T-helper 1 cell treated with Interleukin-12 subunit alpha and Interleukin-12 subunit beta and Interleukin-4 antibody, amounts not matched to agents 30 ng/mL and 1 ng/mL, for 36 hours (primary cell): Measurements from ENCODE around the gene BRD3. TPM values are rescaled to one million over a fixed set of nuclear protein-coding genes. Genes with fewer than 3 reads are reported as not detected.
"Not testable (repeated sequence)": the region's sequence is repeated elsewhere in the genome, so short reads cannot be mapped to it uniquely, and the experiment has no call there.

Experiments used
- intact Hi-C: fragments of 100-400 bp; cut with micrococcal nuclease; formaldehyde crosslinking; loops from one replicate; pipeline ENCODE4 v1.15.1; 2024
- total RNA-seq: library from RNA; stranded (reverse); gene quantifications from 2 replicates; pipeline ENCODE4 v1.2.3, GENCODE V29; 2022

The BRD3 gene
- total RNA-seq, 1 donor from 2014 or later: 26.3 TPM

DNA sequence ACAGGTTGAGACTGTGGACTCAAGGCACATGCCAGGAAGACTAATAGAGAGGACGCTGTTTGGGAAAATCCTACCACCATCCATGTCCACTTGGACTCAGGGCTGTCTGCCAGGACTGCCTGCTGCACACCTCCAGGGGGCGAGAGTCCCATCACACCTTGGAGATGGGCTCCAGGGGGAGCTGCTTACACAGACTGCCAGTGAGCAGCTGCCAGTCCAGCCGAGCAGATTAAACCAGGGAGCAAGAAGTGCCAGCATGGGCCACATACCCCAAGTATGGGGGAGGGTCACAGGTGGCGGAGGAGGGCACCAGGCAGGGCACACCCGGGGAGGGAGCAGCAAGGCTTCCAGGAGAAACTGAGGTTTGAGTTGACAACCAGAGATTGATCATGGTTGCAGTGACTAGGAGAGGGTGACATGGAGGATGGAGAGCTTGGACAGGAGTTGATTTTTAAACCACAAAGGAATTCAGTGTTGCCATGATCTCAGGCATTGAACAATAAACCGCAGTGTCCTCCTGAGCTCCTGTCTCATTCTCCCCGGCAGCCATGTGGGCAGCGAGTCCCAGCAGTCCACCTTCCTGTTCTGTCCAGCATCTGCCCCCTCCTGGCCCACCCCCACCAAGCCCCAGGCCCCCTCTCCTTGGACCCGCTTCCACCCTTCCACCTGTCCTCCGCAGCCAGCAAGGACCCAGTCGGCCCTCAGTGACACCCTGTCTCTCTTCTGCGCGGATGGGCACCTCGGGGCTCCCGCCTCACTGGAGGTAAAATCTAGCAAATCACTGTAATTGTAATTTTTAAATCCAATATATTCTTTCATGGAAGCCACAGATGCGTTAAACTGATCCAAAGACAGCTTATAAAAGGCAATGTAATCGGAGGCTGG is 72.6 kb downstream of the BRD3 start:
- intact Hi-C loops: no loop called here

DNA sequence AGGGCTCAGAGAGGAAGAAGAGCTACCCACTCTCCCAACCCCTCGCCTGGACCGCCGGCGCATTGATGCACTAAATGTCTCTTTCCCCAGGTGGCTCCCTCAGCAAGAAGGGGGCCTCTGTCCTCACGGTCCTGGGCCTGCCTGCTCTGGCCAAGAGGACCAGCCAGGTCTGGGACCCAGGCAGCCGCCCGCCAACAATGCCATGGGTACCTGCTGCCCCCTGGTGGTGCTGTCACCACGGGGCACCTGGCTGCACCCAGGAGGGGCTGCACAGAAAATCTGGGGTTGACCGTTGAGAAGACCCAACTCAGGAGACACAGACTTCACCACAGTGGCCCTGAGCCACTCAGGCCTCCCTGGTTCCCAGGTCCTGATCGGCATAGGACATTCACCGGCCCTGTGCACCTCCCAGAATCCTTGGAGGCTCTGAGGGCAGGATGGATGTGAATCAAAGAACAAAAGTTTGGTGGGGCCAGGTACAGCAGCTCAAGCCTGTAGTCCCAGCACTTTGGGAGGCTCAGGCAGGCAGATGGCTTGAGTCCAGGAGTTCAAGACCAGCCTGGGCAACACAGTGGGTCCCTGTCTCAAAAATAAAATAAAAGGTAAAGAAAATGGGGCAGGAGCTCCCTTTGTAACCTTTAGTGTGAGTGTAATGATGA is 73.3 kb downstream of the BRD3 start:
- intact Hi-C loops: loop anchor here (1.0 to 5.0 kb wide), 6 partner anchors 31 to 577 kb away; partner anchors contain the start of genes BRD3OS and REXO4

DNA sequence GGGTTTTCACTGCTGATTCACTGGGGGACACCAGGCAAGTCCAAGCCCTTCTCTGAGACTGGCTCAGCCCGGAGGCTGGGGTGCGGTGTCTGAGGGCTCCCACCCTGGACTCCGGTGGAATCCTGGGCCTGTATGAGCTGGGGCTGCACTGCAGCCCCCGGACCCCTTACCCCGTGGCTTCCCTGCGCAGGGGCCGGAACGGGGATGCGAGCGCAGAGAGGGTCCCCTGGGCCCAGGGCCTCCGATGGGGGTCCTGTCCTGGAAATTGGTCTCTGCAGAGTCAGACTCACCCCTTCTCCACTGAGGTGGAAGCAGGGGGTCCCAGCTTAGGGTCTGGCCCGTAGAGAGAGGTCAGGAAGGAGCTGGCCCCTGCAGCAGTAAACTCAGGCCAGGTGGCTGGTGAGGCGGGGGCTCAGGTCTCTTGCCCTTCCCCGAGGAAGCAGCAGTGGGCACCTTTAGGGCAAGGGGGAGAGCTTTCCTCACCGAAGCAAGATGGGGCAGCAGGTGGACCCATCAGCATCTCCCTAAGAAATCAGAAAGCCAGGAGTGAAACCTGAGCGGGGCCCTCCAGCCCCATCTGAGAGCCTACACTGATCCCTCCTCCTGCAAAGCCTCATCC is 74.1 kb downstream of the BRD3 start:
- intact Hi-C loops: loop anchor here (1.0 to 5.0 kb wide), 6 partner anchors 32 to 576 kb away; partner anchors contain the start of genes BRD3OS and REXO4

DNA sequence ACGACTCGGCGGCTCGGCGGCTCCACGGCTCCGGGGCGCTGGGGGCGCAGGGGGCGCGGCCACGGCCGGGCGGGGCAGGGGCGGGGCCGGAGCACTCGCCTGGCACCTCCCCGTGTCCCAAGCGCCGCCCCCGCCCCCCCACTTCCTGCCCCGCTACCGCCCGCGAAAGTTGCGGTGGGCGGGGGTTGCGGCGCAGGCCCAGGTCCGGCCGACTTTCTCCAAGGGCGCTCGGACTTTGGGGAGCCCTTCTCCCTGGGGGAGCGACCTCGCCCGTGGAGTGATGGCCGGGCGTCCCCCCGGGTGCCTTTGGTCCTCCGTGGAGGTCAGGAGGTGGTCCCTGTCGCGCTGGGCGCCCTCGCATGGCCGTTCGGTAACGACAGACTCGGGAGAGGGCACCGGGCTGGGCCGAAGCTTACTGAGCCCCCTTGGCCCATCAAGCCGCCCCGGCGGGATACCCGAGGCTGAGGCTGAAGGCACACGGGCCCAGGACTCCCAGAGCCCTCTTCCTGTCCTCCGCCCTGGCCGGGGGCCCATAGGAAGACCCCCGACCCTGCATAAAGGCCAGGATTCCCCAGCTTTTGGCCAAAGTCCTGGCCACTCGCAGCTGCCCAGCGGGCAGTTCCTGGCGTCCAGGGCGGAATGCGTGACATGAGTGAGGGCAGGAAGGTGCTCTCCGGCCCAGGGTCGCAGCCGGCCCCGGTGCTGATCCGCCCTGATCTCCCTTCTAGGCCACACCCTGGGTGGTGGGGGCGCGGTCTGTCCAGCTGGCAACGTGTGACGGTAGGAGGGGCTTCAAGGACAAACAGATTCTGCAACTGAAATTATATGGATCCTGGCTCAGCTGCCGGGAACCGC is 74.8 kb downstream of the BRD3 start:
- intact Hi-C loops: loop anchor here (1.0 to 5.0 kb wide), 4 partner anchors 75 to 576 kb away; partner anchors contain the start of genes BRD3, REXO4 and RNU6ATAC

DNA sequence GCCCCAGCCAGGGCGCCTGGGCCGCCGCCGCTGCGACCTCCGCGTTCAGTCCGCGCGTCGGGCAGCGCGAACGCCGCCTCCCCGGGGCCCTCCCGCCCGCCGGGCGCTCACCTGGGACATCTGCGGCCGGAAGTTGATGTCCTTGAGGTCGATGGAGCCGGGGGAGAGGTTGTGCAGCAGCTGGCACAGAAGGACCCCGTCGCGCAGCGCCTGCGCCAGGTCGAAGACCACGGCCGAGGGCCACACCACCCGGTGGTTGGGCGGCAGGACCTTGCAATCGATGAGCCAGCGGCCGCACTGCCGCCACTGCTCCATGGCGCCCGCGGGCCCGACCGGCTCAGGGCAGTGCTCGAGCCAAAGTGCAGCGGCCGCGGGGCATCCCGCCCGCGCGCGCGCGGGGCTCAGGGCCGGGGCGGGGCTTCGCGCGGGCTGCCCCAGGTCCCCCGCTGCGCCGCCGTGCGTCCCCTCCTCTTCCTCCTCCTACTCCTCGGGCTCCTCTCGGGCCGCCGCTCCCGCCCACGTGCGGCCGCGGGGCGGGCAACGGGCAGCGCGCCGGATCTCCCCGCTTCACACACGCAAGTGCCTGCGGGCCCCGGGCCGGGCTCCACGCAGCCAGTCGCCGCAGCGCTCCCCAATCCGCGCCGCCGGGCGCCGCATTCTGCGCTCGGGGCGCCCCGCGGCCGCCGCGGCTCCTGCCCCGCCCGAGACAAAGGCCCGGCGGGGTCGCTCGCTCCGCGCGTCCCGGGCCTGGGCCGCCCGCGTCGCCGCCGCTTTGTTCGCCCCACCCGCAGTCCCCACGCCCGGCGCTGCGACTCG is 75.7 kb downstream of the BRD3 start, which contains the start of gene VAV2:
Gene VAV2 (minus strand): TSS at position 361 of the 816 bp plus-strand sequence. CDS start 46 bp downstream, at position 315.
- intact Hi-C loops: loop anchor here (1.0 to 5.0 kb wide), 4 partner anchors 76 to 575 kb away; partner anchors contain the start of genes BRD3, REXO4 and RNU6ATAC

DNA sequence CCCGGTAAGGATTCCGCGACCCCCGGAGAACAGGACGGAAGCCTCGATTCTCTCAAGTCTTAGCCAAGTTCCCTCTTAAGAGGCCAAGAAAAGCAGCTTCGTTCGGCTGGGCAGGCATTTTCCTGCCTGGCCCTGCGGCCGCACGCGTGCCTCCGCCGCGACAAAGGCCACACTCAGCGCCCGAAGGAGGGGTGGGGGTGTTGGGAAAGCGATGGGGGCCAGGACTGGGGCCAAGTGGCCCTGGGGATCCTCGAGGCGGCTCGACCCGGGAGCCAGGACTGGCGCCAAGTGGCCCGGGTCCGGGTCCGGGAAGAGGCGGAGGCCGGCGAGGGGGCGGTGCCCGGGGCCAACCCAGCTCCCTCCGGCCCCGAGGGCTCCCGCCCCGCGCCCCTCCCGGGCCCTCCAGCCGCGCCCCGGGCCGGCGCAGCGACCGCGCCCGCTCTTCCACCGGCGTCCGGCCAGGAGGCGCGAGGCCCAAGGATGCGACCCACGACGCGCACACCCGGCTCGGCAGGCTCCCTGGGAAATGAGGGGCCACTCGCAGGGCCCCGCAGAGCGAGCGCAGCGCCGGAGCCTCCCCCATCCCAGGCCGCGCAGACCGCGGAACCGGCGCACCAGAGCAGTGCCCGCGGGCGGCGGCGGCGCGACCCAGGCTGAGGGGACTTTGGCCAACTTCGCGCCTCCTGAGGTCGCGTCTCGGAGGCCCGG is 76.5 kb downstream of the BRD3 start:
- intact Hi-C loops: loop anchor here (5.0 kb wide), 1 partner anchor 574 kb away; the partner anchor contains the start of gene REXO4

DNA sequence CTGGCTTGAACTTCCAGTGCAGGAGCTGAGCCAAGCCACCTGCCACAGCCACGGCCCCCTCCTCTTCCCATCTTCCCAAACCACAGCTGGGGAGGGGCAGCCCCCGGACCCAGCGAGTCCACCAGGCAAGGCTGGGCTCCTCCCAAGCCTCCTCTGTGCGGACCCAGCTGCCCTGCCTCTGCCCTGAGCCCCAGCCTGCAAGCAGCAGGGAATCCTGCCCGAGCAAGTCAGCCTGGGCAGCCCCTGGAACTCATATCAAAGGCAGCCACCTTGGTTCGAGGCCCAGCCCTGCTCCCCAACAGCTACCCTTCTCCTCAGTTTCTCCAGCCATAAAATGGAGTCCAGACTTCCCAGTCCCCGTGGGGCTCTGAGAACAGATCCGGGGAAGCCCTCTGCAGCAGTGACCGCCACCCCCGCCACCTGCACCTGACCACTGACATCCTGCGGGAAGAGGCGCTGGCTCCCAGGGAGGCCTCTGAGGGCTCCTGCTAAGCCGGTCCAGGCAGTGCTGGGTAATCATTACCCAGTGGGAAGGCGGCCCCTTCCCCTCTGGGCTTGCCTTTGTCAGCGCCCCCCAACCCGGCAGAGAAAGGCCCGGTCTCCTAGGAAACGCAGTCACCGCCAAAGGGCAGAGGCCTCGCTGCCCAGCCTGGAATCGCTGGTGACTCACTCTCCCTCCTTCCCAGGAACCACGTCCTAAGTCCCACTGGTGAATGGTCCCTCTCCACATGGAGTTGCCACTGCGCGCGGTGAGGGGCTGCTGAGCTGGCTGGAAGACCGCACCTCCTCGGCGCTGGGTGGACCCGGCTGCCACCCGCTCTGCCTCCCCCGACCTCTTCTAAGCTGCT is 77.2 kb downstream of the BRD3 start:
- intact Hi-C loops: loop anchor here (5.0 kb wide), 1 partner anchor 573 kb away; the partner anchor contains the start of gene REXO4

DNA sequence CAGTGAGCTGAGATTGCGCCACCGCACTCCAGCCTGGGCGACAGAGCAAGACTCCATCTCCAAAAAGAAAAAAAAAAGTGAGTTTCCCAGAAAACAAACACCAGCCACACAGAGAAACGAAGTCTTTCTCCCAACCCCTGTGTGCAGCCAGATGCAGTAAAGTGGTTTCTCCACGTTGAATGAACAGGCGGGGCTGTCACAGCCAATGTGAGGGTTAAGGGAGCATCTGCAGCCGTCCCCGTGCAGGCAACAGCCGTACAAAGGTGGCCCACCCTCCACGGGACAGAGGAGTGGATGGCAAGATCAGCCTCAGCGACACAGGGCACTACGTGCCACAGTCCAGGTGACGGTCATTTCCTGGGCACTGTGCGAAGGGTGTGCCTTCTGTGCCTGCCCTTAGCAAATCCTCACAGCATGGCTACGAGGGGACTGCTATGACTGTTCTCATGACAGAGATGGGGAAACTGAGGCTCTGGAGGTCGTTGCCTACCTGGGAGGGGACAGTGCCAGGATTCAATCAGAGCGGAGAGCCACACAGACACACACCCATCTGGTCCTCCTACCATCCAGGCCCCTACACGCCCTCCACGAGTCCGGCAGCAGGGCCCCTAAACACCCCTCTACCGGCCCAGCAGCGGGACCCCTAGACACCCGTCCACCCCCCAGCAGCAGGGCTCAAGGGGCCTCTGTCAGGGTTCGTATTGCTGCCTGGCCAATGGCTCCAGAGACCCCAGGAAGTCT is 78.0 kb downstream of the BRD3 start:
- intact Hi-C loops: loop anchor here (5.0 kb wide), 1 partner anchor 572 kb away; the partner anchor contains the start of gene REXO4

DNA sequence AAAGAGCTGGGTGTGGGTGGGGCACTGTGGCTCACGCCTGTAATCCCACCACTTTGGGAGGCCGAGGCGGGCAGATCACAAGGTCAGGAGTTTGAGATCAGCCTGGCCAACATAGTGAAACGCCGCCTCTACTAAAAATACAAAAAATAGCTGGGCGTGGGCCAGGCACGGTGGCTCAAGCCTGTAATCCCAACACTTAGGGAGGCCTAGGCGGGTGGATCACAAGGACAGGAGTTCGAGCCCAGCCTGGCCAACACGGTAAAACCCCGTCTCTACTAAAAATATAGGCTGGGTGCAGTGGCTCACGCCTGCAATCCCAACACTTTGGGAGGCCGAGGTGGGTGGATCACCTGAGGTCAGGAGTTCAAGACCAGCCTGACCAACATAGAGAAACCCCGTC is 79.1 kb downstream of the BRD3 start:
- intact Hi-C loops: not testable (repeated sequence)

DNA sequence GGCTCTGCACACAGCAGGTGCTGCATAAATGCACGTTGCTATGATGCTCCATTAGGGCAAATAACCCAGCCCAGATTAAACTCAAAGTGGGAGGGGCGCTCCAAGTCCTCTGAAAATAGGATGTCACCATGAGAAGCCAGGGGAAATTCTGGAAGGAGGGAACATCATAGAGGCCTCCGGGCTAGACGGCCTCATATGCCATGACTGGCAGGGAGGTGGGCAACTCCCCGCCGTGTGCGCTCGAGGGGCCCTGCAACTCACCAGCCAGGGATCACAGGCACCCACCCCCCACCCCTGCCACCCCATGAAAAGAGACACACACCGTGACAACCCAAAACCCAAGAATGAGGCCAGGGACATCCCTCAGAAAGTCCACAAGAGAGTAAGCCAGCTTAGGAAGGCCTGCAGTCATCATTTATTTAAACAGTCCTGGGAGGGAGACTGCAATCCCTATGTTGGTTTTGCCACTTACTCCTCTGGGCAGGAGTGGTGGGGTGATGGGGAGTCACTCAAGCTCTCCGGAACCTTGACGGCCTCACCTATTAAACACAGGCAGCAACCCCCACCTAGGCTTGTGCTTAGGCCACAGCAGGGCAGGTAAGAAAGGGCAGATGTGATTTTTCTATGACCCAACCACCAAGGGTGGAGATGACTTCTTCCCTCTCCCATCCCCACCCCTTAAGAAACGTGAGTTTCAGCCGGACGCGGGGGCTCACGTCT is 79.7 kb downstream of the BRD3 start:
- intact Hi-C loops: no loop called here

DNA sequence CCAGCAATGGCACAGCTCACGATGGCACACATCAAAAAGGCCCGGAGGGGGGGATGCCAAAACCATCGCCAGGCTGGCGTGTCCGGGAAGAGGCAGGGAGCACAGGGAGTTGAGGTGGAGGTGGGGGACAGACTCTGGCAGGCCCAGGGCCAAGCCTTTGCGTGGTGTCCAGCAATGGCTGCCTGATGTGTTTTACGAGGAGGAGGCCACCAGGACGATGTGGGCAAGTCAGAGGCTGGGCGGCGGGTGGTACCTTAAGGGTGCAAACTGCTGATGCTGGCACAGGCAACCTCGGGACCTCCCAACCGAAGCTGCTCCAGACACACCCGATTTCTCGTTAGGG is 80.4 kb downstream of the BRD3 start:
- intact Hi-C loops: no loop called here

DNA sequence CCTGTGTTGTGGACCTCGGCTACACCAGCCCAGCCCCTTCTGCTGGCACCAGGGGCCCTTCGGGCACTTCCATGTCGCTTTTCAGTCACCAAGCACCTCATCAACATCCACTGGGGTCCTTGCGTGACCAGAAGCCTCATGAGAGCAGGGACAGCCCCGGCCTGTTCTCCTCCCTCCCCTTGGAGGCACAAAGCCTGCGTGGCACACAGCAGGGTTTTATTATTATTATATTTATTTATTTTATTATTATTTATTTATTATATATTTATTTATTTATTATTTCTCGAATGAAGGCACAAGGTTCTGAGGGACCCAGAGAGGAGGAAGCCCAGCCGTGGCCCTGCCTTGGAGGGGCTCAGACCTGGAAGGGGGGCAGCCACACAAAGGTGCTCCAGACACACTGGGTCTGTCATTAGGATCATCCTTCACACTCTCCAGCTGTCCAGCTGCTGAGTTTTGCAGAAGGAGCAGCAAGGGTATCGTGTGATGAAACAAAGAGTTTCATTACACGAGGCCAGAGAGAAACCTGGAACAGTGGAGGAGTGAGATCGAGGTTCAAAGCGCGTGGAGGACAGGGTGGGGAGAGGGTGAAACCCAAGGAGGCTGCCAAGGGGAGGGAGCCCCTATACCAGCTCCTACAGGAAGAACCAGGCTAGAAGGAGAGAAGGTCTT is 80.9 kb downstream of the BRD3 start:
- intact Hi-C loops: no loop called here

DNA sequence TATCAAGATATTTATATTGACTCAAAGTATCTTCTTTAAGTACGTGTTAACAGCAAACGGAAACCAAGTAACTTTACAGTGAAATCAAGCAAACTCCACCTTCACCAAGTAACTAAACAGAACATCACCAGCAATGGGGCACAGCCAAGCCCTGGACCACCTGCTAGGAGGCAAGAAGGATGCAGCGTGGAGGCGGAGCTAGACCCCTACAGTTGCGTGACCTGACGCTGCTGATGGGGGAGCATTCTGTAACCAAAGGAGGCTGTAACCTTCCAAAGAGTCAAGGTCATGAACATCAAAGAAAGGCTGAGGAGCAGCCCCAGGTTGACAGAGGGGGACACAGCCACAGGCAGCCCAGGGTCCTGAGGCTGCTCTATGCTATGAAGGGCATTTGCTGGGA is 81.8 kb downstream of the BRD3 start:
- intact Hi-C loops: no loop called here

DNA sequence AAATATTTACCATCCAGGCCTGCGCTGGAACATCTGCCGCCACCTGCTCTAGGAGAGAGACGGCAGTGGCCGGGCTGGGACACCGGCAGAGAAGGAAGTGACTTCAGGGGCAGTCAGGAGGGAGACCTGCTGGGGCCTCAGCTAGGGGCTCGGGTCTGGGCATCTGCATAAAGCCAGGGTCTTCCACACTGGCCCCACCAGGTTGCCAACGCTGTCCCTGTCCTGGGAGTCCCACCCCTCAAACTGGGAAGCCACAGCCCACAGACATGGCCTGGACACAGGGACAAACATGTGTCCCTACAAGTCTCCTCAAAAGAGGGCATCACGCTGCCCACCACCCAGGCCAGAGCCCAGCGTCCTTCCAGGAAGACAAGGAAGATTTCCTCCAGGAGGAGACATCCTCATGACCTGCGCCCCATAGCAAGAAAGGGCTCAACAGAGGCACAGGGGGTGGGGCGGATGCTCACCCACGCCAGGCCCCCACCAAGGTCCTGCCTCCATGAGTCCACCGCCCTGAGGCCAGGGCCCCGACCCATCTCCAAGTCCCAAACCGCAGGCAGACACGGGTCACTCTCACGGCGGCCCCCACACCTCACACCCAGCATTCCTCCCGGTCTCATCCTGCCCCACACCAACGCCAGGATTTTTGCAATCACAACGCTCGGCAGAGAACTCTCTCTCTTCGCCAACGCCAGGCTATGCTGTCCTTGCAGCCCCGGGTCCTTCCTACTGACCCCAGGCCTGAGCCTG is 84.7 kb downstream of the BRD3 start:
- intact Hi-C loops: no loop called here

DNA sequence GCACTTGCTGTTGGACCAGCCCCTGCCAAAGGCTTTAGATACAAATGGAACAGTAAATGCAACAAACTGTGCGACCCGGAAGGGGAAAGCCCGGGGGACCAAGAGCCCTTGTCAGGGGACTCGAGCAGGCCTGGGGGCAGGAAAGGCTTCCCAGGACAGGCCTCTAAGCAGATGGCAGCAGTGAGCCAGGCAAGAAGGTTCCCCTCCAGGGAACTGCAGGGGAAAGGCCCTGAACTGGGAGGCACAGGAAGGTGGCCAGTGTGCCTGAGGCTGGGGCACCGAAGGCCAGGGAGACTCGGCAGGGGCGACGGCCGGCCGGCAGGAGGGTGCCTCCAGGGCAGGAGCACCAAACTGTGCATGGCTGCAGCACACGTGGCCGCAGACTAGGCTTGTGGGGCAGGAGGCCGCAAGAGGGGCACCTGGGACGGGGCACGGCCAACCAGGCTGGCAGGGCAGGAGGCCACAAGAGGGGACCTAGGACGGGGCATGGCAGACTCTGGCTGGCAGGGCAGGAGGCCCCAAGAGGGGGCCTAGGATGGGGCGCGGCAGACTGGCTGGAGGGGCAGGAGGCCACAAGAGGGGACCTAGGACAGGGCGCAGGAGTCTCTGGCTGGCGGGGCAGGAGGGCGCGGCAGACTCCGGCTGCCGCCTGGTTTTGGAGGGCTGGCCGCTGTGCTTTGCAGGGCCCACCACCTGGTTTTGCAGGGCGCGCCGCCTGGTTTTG is 85.7 kb downstream of the BRD3 start:
- intact Hi-C loops: no loop called here
